GM23338 (cell line): Measurements from ENCODE around the gene PARD3. TPM values are rescaled to one million over a fixed set of nuclear protein-coding genes. Genes with fewer than 3 reads are reported as not detected.

Experiments used
- ATAC-seq: fragments of 200-7000 bp; cut with Tn5 transposase; 3 replicates; pipeline ENCODE4 v1.9.1; 2020
- DNase-seq: peaks from one replicate; pipeline ENCODE4 v3.0.0-alpha.2; 2015; ENCODE audit warnings: low spot score
- H2AFZ ChIP-seq: fragments of 200-600 bp; sonication (generic); 2 replicates; pipeline ENCODE4 v1.8.0; 2016; ENCODE audit warnings: antibody characterized with exemption, mild to moderate bottlenecking, moderate library complexity
- H3F3A ChIP-seq: fragments of 200-600 bp; sonication (generic); replicated peaks from 2 replicates; pipeline ENCODE4 v1.8.0; 2017; ENCODE audit warnings: antibody characterized with exemption, mixed run types, low read depth
- H3K27ac ChIP-seq: fragments of 200-600 bp; sonication (generic); 2 replicates; pipeline ENCODE4 v1.6.1; 2016; ENCODE audit warnings: low read depth
- H3K27me3 ChIP-seq: fragments of 200-600 bp; sonication (generic); 2 replicates; pipeline ENCODE4 v1.8.0; 2016; ENCODE audit warnings: mild to moderate bottlenecking, mixed run types, moderate library complexity; ENCODE audit not compliant: insufficient read depth
- H3K36me3 ChIP-seq: fragments of 200-600 bp; sonication (generic); 2 replicates; pipeline ENCODE4 v1.8.0; 2016; ENCODE audit warnings: mild to moderate bottlenecking; ENCODE audit not compliant: insufficient read depth
- H3K4me1 ChIP-seq: fragments of 200-600 bp; sonication (generic); 2 replicates; pipeline ENCODE4 v1.8.0; 2016; ENCODE audit warnings: mild to moderate bottlenecking, moderate library complexity; ENCODE audit not compliant: insufficient read depth
- H3K4me2 ChIP-seq: fragments of 200-600 bp; sonication (generic); 2 replicates; pipeline ENCODE4 v1.7.1; 2017; ENCODE audit warnings: mixed run types
- H3K4me3 ChIP-seq: fragments of 200-600 bp; sonication (generic); 2 replicates; pipeline ENCODE4 v1.6.1; 2016; ENCODE audit warnings: mixed run types
- H3K79me2 ChIP-seq: fragments of 200-600 bp; sonication (generic); replicated peaks from 2 replicates; pipeline ENCODE4 v1.8.0; 2017; ENCODE audit warnings: mild to moderate bottlenecking; ENCODE audit not compliant: insufficient read depth
- H3K9me2 ChIP-seq: fragments of 200-600 bp; sonication (generic); 2 replicates; pipeline ENCODE4 v1.8.0; 2017; ENCODE audit not compliant: insufficient read depth
- H4K20me1 ChIP-seq: fragments of 200-600 bp; sonication (generic); replicated peaks from 2 replicates; pipeline ENCODE4 v1.8.0; 2017; ENCODE audit warnings: mild to moderate bottlenecking; ENCODE audit not compliant: insufficient read depth
- H3K27ac Mint-ChIP-seq: 2 replicates; pipeline ENCODE4 v1.8.0; 2020; ENCODE audit warnings: inconsistent platforms, mild to moderate bottlenecking, moderate library complexity, mixed read lengths
- H3K27me3 Mint-ChIP-seq: 3 replicates; pipeline ENCODE4 v1.8.0; 2022; ENCODE audit warnings: low read depth, mild to moderate bottlenecking, moderate library complexity, mixed read lengths, inconsistent platforms; ENCODE audit not compliant: insufficient read depth, poor library complexity
- H3K36me3 Mint-ChIP-seq: 3 replicates; pipeline ENCODE4 v1.8.0; 2021; ENCODE audit warnings: low read depth, mild to moderate bottlenecking, inconsistent platforms, moderate library complexity, mixed read lengths
- H3K4me1 Mint-ChIP-seq: 3 replicates; pipeline ENCODE4 v1.8.0; 2020; ENCODE audit warnings: mild to moderate bottlenecking, inconsistent platforms, mixed read lengths
- H3K4me3 Mint-ChIP-seq: 3 replicates; pipeline ENCODE4 v1.8.0; 2021; ENCODE audit warnings: moderate library complexity, mild to moderate bottlenecking, inconsistent platforms, mixed read lengths
- H3K9me3 Mint-ChIP-seq: 3 replicates; pipeline ENCODE4 v1.8.0; 2020; ENCODE audit warnings: moderate library complexity, mild to moderate bottlenecking, inconsistent platforms, mixed read lengths
- EZH2phosphoT487 ChIP-seq: fragments of 200-600 bp; sonication (generic); IDR thresholded peaks from one replicate; pipeline ENCODE4 v1.8.1; 2018; ENCODE audit warnings: antibody characterized with exemption; ENCODE audit not compliant: unreplicated experiment
- JUNB ChIP-seq: IDR thresholded peaks from one replicate; pipeline ENCODE4 v1.6.1; 2016; ENCODE audit warnings: antibody characterized with exemption; ENCODE audit not compliant: unreplicated experiment
- ZNF114 ChIP-seq: fragments of 250-450 bp; sonication (Bioruptor Pico); IDR thresholded peaks from 2 replicates; pipeline ENCODE4 v1.5.0; 2020; ENCODE audit warnings: mild to moderate bottlenecking, moderate library complexity
- polyA plus RNA-seq: library from polyadenylated mRNA; unstranded; fragments of >200 nt; fragmentation: Nextera tagmentation; extraction: Ambion mirVana; gene quantifications from 2 replicates; pipeline ENCODE4 v1.2.1, GENCODE V29; 2016
- total RNA-seq: library from RNA; depleted of rRNA; stranded (reverse); fragments of >200 nt; shearing (Covaris generic); gene quantifications from 2 replicates; pipeline ENCODE4 v1.2.3, GENCODE V29; 2014
- TF ChIP-seq, protein P1 (sequence below): fragments of 250-450 bp; sonication (Bioruptor Pico); IDR thresholded peaks from 2 replicates; pipeline ENCODE4 v1.5.0; 2020; ENCODE audit warnings: mild to moderate bottlenecking, moderate library complexity
- TF ChIP-seq, protein P2 (sequence below), 2 experiments: fragments of 200-600 bp in 1 of 2; sonication (generic) in 1 of 2; conservative IDR thresholded peaks; 2 replicates each; pipeline versions ENCODE4 v1.5.1 to v1.6.1; 2016 to 2017; ENCODE audit warnings: antibody characterized with exemption in 2 of 2, low read depth in 2 of 2, mild to moderate bottlenecking in 2 of 2, moderate library complexity in 1 of 2

Gene PARD3
- total and polyA plus RNA-seq, 2 experiments from 2014 or later: 30.2 to 51.4 TPM

DNA sequence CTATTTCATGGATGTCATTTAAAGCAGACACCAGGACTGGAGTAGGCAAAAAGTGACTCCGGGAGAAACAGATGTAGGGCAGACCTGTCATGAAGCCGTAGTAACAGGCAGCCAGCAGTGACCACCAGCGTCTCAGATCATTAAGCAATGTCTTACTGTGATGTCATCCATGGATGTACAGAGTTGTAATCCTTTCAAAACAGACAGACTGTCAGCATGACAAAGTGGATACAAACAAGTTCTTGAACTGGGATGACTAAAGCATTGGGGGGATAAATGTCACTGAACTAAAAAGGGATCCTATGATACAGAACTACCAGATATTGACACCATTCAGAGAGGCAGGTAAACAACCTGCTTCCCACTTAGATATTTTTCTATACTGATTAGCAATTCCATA, 675.5 kb downstream of the PARD3 start (continued):
- TF ChIP-seq, protein P1, sequence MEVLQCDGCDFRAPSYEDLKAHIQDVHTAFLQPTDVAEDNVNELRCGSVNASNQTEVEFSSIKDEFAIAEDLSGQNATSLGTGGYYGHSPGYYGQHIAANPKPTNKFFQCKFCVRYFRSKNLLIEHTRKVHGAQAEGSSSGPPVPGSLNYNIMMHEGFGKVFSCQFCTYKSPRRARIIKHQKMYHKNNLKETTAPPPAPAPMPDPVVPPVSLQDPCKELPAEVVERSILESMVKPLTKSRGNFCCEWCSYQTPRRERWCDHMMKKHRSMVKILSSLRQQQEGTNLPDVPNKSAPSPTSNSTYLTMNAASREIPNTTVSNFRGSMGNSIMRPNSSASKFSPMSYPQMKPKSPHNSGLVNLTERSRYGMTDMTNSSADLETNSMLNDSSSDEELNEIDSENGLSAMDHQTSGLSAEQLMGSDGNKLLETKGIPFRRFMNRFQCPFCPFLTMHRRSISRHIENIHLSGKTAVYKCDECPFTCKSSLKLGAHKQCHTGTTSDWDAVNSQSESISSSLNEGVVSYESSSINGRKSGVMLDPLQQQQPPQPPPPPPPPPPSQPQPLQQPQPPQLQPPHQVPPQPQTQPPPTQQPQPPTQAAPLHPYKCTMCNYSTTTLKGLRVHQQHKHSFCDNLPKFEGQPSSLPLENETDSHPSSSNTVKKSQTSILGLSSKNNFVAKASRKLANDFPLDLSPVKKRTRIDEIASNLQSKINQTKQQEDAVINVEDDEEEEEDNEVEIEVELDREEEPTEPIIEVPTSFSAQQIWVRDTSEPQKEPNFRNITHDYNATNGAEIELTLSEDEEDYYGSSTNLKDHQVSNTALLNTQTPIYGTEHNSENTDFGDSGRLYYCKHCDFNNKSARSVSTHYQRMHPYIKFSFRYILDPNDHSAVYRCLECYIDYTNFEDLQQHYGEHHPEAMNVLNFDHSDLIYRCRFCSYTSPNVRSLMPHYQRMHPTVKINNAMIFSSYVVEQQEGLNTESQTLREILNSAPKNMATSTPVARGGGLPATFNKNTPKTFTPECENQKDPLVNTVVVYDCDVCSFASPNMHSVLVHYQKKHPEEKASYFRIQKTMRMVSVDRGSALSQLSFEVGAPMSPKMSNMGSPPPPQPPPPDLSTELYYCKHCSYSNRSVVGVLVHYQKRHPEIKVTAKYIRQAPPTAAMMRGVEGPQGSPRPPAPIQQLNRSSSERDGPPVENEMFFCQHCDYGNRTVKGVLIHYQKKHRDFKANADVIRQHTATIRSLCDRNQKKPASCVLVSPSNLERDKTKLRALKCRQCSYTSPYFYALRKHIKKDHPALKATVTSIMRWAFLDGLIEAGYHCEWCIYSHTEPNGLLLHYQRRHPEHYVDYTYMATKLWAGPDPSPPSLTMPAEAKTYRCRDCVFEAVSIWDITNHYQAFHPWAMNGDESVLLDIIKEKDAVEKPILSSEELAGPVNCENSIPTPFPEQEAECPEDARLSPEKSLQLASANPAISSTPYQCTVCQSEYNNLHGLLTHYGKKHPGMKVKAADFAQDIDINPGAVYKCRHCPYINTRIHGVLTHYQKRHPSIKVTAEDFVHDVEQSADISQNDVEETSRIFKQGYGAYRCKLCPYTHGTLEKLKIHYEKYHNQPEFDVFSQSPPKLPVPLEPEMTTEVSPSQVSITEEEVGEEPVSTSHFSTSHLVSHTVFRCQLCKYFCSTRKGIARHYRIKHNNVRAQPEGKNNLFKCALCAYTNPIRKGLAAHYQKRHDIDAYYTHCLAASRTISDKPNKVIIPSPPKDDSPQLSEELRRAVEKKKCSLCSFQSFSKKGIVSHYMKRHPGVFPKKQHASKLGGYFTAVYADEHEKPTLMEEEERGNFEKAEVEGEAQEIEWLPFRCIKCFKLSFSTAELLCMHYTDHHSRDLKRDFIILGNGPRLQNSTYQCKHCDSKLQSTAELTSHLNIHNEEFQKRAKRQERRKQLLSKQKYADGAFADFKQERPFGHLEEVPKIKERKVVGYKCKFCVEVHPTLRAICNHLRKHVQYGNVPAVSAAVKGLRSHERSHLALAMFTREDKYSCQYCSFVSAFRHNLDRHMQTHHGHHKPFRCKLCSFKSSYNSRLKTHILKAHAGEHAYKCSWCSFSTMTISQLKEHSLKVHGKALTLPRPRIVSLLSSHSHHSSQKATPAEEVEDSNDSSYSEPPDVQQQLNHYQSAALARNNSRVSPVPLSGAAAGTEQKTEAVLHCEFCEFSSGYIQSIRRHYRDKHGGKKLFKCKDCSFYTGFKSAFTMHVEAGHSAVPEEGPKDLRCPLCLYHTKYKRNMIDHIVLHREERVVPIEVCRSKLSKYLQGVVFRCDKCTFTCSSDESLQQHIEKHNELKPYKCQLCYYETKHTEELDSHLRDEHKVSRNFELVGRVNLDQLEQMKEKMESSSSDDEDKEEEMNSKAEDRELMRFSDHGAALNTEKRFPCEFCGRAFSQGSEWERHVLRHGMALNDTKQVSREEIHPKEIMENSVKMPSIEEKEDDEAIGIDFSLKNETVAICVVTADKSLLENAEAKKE (CRISPR knock-in tag): no peak
- no peak for TF ChIP-seq EZH2phosphoT487

DNA sequence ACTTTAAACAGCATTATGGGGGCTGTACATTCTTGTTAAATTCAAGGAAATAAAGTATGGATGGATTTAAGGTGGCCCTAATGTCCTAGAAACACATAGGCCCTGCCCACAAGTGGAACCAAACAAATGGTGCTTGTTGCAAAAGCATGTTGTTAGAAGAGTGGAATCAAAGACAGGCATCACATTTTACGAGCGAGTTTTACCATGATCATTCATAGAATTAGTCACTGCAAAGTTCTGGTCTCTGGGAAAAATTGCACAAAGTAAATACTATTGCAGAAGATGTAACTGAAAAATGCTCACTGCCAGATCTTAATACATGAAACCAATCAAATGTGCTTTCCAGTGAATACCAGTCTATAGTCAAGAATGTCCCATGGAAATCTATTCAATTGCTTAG, 677.1 kb downstream of the PARD3 start:
- Histone ChIP-seq H2AFZ (no peak overlapping the region), H3K27ac (no peak overlapping the region), H3K27me3 (no peaks in the 10 kb centered on the region)
- TF ChIP-seq ZNF114 (CRISPR knock-in tag) (no peak), JUNB (no peak)
- TF ChIP-seq, protein P1 (CRISPR knock-in tag): no peak
- TF ChIP-seq, protein P2, sequence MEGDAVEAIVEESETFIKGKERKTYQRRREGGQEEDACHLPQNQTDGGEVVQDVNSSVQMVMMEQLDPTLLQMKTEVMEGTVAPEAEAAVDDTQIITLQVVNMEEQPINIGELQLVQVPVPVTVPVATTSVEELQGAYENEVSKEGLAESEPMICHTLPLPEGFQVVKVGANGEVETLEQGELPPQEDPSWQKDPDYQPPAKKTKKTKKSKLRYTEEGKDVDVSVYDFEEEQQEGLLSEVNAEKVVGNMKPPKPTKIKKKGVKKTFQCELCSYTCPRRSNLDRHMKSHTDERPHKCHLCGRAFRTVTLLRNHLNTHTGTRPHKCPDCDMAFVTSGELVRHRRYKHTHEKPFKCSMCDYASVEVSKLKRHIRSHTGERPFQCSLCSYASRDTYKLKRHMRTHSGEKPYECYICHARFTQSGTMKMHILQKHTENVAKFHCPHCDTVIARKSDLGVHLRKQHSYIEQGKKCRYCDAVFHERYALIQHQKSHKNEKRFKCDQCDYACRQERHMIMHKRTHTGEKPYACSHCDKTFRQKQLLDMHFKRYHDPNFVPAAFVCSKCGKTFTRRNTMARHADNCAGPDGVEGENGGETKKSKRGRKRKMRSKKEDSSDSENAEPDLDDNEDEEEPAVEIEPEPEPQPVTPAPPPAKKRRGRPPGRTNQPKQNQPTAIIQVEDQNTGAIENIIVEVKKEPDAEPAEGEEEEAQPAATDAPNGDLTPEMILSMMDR (conservative IDR thresholded peaks at IDR 0.05; ENCODE audit: low read depth in 2 of 2): no peak

More for the DNA sequence above, 677.1 kb downstream of the PARD3 start:
- no peaks in the 10 kb centered on the region for H3F3A ChIP-seq
- no peaks in the 10 kb centered on the region for H3K4me1 ChIP-seq
- H3K9me3 Mint-ChIP-seq: no peaks in the 10 kb centered on the region
- no peak for DNase-seq
- H4K20me1 ChIP-seq: no peaks in the 10 kb centered on the region
- no peaks in the 10 kb centered on the region for H3K36me3 ChIP-seq
- no peaks in the 10 kb centered on the region for H3K79me2 ChIP-seq
- H3K4me1 Mint-ChIP-seq: peaks cover 19% of the 10 kb centered on the region
- no peak overlapping the region for H3K4me3 Mint-ChIP-seq
- no peak overlapping the region for H3K4me2 ChIP-seq
- peaks cover 2% of the 10 kb centered on the region for H3K27me3 Mint-ChIP-seq
- H3K36me3 Mint-ChIP-seq: no peaks in the 10 kb centered on the region
- no peak overlapping the region for H3K27ac Mint-ChIP-seq
- H3K4me3 ChIP-seq: no peak overlapping the region
- no peak for ATAC-seq
- H3K9me2 ChIP-seq: no peaks in the 10 kb centered on the region
